22Rv1 (cell line): ENCODE results near the gene AKR1C3.

Experiments used
- CTCF ChIP-seq: fragments of 450-650 bp; IDR thresholded peaks from 2 replicates; pipeline ENCODE4 v1.5.1; 2017; ENCODE audit warnings: mild to moderate bottlenecking
- ZFX ChIP-seq: fragments of 450-650 bp; IDR thresholded peaks from 2 replicates; pipeline ENCODE4 v1.6.1; 2017; ENCODE audit warnings: antibody characterized with exemption, borderline replicate concordance

GRCh38 chr10:5123886-5124285 lies 29.7 kb downstream of the AKR1C3 start:
- TF ChIP-seq CTCF, result no peak
- TF ChIP-seq ZFX, result no peak
